Frontal cortex (tissue), 4 donors: ENCODE data around the gene ATG3. TPM values are rescaled to one million over a fixed set of nuclear protein-coding genes. Genes with fewer than 3 reads are reported as not detected.

Experiments
- DNase-seq, 2 donors: peaks; one replicate each; pipeline ENCODE4 v3.0.0; 2012; ENCODE audit warnings: low spot score in 2 of 2
- FAIRE-seq: peaks from 2 replicates; lab custom pipeline; 2012; peaks lifted over from hg19 to GRCh38; lab: Jason Lieb, UNC
- total RNA-seq: library from RNA; depleted of rRNA; stranded (reverse); fragments of >200 nt; gene quantifications from one replicate; pipeline ENCODE4 v1.2.3, GENCODE V29; 2014
- donor health status: control.
- donor health status: control.
- donor health status: control.

ATG3 gene
- total RNA-seq, result 51.8 TPM

DNA sequence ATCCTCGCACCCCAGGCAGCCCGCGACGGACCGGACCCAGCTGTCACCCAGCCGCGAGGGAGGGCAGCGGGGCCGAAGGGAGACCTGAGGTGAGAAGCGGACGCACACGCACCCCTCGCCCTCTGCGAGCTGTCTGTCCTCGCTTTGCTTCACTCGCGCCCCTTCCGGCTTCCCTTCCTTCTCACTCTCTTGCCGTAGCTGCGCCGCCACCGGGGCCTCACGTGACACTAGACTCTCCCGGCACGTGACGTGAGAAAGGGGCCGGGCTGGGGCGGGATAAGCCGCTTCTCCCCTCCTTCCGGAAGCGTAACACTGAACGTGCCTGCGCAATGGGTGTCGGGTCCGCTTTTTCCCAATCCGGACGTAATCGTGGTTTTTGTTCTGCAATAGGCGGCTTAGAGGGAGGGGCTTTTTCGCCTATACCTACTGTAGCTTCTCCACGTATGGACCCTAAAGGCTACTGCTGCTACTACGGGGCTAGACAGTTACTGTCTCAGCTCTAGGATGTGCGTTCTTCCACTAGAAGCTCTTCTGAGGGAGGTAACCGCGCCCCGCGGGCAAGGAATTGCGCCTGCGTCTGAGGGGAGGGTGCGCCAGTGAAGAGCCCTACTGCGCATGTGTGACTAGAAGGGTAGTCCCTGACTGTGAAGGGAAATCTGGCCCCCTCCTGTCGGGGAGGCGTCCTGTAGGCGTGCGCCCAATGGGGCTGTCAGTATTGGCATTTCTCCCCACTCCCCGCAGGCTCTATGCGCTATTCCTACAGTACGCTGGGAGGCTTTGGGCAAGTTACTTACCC is at the start of gene ATG3, which contains the start of gene SLC35A5:
Gene ATG3 (minus strand): TSS at position 229 of the 796 bp plus-strand sequence. CDS start 434 bp downstream, outside the sequence.
Gene SLC35A5 (plus strand): TSS at position 312 of the 796 bp plus-strand sequence. CDS start 1,359 bp downstream, outside the sequence.
- DNase-seq, result peak; percentile 88 to 92
- no peak for FAIRE-seq

DNA sequence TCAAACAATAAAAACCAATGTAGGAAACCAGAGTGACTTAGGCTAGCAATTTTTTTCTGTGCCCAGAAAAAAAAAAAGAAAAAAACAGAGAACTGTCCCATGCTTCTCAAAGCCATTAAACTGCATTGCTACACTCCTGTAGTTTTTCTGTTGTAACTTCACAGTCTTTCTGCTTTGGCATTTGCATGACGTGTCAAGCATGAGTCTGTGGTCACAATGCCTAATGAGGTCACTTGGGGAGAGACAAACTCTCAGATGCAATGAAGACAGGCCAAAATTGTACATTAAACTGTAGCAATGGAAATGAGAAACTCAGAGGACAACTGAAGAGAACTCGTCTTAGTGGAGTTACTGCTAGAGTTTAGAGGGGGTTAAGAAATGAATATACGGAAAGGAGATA is 48.4 kb upstream of the ATG3 start:
- FAIRE-seq, result no peak
- DNase-seq, result no peak

- FAIRE-seq (no peak), DNase-seq (no peak)
Measured at GRCh38 chr3:112607863-112608262, 46.1 kb upstream of the ATG3 start.

DNA sequence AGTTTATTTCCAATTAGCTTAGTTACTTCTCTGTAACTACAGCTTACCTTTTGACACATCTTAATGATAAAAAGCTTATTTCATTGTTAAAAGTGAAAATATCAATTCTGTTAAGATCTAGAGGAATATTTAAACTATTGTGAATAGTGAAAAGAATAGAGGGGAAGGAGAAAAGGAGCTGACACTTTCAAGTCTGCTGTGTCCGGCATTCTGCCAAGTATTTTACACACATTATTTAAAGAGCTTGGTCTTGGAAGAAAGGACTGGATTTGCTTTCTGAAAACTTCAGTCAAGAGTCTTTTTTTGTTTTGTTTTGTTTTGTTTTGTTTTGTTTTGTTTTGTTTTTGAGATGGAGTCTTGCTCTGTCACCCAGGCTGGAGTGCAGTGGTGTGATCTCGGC is 44.3 kb upstream of the ATG3 start:
- DNase-seq (no peak), FAIRE-seq (no peak)

- peak in 1 of 2 donors; percentile 24 for DNase-seq
- no peak for FAIRE-seq
Measured at GRCh38 chr3:112605285-112605684, 43.5 kb upstream of the ATG3 start.

- DNase-seq, result no peak
- FAIRE-seq, result no peak
Measured at GRCh38 chr3:112604536-112604935, 42.8 kb upstream of the ATG3 start.

GRCh38 chr3:112602217-112602838 is 40.6 kb upstream of the ATG3 start:
- FAIRE-seq (no peak), DNase-seq (no peak)

DNA sequence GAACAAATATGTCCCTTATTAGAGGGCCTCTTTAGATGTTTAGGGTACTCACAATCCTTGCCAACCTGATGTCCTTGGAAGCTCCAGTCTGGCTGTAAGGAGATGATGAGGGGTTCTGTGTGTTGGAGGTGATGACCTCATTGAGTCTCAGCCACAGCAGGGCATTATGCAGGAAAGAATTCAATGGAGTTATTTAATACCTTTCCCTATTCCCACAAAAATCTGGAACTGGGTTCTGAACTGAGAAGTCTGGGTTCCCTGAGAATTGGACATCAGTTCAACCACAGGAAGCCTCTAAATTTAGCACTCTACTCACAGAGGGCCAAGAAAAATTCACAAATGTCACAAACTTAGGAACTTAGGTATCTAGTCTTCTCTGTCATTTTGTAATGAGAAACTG is 37.0 kb upstream of the ATG3 start:
- FAIRE-seq (no peak), DNase-seq (no peak)

DNA sequence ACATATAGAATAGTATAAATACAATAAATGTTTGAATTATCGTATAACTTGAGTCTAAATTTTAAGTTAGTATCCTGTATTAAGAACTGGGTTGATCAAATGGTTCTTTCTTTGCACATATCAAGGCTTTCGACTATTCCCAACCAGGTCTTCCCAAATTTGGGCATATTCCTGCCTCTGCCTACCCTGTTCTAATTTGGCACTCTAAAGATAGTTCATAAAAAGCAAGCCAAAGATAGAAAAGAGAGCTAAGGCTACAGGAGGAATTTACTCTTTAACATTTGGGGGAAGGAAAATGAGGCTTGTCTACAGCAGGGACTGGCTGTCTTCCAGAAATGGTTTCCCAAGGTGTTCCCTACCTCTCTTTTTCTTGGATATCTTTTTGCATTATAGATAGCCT is 36.2 kb upstream of the ATG3 start:
- no peak for FAIRE-seq
- DNase-seq, result no peak

- FAIRE-seq, result no peak
- no peak for DNase-seq
Measured at GRCh38 chr3:112594856-112595255, 33.1 kb upstream of the ATG3 start.

DNA sequence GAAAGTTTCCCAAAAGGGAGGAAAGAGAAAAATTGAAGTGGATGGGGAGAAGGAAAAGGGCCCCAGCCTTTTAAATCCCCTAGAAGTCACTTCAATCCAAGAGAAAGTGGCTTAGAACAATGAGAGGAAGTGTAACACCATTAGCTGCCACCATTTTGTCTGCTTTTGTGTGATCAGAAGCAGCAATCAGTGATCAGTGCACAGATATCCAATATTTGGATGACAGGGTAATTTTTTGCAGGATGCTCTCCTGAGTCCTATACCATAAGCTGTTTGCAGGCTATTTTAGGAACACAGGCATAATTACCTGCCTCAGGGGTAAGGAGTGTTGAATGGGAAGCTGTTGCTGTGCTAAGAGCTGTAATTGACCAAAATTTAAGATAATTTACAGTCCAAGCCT is 31.5 kb upstream of the ATG3 start:
- FAIRE-seq (no peak), DNase-seq (no peak)

- FAIRE-seq, result no peak
- DNase-seq, result no peak
Measured at GRCh38 chr3:112587336-112587735, 25.6 kb upstream of the ATG3 start.

GRCh38 chr3:112585782-112586181 is 24.0 kb upstream of the ATG3 start:
- FAIRE-seq (no peak), DNase-seq (no peak)

DNA sequence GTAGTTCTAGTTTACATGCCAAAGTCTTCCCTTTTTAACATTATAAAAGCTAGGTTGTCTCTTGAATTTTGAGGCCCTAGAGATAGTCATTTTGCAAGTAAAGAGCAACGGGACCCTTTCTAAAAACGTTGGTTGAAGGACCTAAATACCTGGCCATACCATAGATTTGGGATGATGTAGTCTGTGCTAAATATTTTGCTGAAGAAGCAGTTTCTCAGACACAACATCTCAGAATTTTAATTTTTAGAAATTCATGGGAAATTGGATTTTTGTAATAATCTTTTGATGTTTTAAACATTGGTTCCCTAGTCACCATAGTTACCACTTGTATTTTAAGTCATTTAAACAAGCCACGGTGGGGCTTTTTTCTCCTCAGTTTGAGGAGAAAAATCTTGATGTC is 21.3 kb upstream of the ATG3 start:
- DNase-seq, result no peak
- no peak for FAIRE-seq

GRCh38 chr3:112582244-112582874 is 20.6 kb upstream of the ATG3 start:
- DNase-seq (no peak), FAIRE-seq (peak; percentile 40)

DNA sequence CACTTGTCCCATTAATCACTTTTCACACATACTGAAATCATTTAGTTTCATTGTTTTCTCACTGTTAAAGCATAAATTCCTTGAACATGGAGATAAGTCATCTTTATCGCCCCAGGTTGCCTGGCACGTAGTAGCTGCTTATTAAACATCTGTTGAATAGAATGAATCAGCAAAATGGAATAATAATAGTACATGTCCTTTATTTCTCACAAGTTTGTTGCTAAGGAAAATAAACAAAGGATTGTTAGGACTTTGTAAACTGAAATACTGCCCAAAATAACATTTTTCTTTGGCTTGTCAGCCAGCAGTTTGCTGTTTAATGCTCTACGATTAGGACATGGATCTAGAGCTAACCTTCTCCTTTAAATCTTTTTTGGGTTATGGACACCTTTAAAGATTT is 17.9 kb upstream of the ATG3 start:
- DNase-seq (no peak), FAIRE-seq (no peak)

DNA sequence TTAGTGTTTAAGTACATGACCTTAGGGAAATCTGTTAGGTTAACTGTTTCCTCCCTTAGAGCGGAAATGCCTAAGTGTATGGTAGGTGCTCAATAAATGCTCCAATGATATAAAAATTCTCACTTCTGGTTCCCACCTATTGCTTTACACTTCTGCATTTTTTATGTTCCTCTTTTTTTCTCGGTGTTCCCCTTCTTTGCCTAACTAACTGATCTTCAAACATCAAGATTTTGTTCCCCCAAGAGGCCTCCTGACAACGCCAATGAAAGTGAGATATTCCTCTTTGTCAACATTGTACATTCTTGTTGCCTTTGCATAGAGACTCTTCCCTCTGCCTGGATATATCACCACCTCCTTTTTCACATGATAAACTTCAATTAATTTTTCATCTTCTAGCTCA is 17.5 kb upstream of the ATG3 start:
- DNase-seq (no peak), FAIRE-seq (no peak)

DNA sequence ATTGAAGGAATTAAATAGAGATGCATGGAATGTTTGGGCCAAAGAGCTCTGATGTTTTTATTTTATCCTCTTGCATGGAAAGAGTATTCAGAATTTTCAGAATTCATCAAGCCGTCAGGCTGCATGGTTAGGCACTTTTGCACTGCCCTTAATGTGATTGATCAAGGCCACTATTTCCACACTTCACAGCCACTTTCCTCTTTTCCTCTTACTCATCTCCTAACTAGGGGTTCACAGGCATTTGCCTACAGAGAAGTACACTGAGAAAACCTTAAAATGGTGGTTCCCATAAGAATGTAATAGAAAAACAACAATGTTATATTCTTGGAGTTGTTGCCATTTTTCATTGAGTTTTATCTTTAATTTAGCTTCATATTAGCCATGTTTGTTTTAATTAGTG is 10.9 kb upstream of the ATG3 start:
- no peak for FAIRE-seq

GRCh38 chr3:112569265-112569664 is 7.5 kb upstream of the ATG3 start:
- no peak for DNase-seq
- FAIRE-seq, result no peak

More for the DNA sequence above, 10.9 kb upstream of the ATG3 start:
- DNase-seq, result no peak

DNA sequence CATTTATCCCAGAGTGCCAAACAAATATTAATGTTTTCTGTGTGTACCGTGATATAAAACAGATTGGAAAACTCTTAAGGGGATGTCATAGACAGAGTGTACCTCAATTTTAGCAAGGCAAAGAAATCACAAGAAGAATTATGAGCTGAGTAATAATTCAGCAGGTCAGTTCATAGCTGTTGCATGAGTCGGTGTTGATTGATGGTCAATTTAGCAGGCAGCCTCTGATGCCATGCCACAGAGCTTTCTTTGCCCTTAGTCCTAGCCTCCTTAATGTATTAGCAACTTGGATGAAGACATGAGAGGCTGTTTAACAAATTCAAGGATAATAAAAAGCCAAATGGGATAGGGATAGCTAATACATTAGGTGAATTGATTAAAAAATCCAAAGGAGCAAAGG is 6.9 kb upstream of the ATG3 start:
- no peak for FAIRE-seq
- DNase-seq, result no peak

- FAIRE-seq (no peak), DNase-seq (no peak)
Measured at GRCh38 chr3:112564940-112565305, 3.2 kb upstream of the ATG3 start.
